Endothelial cell of hepatic sinusoid (primary cell): ENCODE data around the gene AMBP.

Experiments used
- in situ Hi-C: cut with HindIII; loops from 2 replicates; pipeline ENCODE4 v1.10.0; 2017; ENCODE audit warnings: low sequenced_read_pairs

Gene AMBP

DNA sequence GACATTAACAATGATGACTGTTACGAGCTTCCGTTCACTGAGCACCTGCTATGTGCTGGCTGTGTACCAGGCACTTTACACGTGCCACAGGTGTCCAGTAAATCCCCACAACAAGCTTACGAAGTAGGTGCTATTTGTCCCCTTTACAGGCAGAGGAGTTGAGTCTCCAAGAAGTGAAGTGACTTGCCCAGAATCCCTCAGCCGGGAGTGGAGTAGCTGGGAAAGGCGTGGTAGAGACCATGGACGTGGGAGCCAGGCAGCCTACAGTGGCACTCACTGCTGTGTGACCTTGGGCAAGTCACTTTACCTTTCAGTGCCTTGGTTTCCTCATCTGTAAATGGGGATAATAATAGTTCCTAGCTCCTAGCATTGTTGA lies 669 bp upstream of the AMBP start:
- in situ Hi-C loops = no loop called here

DNA sequence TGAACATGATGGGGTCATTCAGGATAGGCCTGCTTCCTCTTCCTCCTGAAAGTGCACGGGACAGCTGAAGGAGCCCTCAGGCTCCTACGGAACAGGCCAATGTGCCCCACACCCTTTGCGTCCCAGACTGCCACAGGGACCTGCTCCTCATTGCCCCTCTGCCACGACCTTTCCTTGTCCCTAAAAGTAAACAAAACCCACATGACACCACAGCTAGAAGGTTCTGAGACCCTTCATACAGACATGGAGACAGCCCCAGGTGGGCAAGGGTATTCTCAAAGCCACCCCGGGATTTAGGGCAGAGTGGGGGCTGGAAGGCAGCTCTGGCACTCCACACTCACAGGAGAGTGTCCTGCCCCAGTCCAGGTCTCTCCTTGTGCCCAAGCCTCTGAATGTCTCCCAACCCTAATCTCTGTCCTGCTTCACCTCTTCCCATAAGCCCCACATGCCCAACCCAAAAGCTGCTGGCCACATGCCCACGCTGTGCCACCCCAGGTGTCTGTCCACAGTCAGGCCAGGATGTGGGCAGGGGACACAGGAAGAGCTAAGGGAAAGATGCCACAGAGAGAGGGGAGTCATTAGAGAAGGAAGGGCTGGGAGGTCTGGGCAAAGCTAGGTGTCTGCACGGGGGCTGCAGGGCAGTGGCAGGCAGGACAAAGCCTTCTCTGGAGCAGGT lies 800 bp downstream of the AMBP start:
- in situ Hi-C loops = no loop called here

DNA sequence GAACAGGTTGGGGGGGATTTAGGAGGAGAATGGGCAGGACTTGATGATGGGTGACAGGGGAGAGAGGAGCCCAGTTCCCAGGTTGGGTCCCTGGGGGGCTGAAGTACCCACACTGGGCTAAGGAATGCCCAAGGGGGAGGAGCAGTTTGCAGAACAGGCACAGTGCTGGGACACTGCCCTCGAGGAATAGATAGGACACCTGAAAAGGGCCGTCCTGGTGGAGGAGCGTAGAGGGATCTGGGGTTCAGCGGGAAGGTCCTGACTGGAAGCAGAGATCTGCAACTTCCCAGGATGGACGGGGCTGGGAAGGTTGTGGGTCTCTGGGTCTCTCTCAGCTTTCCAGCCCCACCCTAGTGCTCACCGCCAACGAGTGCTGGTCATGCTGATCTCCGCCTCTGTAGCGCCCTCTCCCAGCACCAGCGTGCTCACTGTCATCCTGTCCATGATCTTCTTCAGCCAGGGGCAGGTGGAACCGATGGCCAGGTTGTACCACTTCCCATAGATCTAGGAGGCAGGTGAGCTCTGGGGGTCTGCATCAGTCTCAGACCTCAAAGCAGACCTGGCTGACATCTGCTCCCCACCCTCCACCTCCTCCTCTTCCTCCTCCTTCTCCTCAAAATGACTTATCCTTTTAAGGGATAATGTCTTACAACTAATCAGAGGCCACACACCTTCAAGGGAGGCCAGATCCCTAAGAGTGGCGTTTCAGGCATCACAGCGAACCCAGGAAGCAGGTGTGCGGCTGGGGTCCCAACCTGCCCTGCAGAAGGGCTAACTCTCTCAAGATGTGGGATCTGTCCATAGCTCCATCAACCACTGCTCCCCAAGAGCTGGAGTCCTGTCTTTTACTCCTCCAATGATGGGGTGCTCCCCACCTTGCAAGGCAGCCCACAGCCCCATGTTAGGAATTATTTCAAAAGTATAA lies 1.6 kb downstream of the AMBP start:
- in situ Hi-C loops = no loop called here

DNA sequence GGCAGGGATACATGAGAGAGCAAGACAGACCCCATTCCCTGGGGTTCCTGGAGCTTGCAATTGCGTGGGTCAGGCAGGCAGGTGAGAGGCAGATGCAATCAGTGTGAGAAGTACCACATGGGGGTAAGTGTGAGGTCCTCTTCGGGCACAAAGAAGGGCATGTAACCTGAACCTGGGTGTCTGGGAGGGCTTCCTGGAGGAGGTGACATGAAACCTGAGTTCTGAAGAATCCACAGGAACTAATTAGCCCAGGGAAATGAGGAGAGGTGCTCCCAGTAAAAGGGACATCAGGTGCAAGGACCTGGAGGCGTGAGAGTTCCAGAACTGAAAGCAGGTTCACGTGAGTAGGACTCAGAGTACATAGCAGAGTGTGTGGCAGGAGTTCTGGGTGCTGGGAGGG lies 2.5 kb downstream of the AMBP start:
- in situ Hi-C loops = no loop called here

GRCh38 chr9:114072184-114073140 lies 5.6 kb downstream of the AMBP start:
- in situ Hi-C loops = no loop called here

GRCh38 chr9:114071197-114071795 lies 6.8 kb downstream of the AMBP start:
- in situ Hi-C loops = no loop called here

DNA sequence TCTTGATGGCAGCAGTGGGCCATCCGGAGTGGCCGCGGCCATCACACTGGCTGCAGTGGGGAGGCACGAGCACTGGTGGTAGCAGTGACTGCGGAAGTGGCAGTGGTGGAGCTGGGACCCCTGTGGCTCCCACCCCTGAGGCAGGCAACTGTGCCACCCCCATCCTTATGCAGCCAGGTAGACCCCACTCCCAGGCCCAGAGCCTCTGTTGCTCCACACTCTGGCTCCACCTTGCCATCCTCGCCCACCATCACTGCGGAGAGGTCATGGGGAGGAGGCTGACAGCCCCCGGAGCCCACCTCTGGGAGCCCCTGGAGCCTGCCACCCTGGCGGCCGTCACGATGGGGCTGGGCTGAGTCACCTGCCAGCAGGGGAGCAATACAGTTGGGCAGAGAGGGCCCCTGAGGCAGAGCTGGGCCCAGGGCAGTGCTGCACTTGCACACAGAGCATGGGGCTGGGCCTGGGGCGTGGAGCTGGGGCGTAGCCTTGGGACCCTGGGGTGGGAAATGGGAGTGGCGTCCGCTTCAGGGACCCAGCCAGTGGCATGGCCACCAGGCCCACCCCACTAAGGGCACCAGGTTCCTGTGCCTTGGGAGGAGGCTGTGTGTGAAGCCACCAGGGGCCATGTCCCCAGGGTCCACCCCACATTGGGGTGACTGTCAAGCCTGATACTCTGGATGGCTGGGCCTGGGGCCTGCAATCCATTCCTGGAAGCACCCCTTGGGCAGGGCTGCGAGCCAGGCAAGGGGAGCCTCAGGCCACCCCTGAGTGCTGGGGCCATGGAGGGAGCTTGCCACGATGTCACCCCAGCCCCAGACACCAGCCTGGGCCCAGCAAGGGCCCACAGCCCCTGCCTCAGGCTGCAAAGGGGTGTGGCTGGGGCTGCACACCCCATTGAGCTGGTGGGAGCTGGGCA lies 7.7 kb downstream of the AMBP start:
- in situ Hi-C loops = no loop called here

DNA sequence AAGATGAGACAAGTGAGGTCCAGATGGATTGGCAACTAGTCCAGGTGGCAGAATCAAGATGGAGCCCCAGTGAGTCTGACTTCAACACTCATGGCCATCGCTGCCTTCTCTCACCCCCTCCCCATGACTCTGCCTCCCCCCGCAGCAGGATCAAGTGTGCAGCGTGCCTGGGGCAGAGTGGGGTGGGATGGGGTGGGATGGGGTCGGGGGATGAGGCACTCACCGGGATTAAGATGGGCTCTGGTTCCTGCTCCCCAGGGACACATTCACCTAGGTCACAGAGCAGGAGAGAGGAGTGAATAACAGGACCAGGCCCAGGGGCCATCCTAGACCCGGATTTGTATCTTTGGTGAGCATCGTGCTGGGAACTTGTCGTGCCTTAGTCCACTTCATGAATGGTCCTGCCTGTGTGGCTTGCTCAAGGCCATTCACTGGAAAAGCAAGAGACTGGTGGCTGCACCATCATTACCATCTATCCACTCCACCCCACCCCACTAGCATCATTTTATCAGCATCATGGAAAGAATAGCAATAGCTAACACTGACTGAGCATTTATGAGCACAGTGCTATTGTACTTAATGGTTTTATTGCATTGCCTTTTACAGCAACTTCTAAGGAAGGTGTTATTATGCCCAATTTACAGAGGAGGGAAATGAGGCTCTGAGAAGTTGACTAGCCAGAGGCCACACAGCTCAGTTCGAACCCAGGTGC lies 8.5 kb downstream of the AMBP start:
- in situ Hi-C loops = no loop called here

- in situ Hi-C loops = no loop called here
Measured at GRCh38 chr9:114065304-114065703, 12.8 kb downstream of the AMBP start.

DNA sequence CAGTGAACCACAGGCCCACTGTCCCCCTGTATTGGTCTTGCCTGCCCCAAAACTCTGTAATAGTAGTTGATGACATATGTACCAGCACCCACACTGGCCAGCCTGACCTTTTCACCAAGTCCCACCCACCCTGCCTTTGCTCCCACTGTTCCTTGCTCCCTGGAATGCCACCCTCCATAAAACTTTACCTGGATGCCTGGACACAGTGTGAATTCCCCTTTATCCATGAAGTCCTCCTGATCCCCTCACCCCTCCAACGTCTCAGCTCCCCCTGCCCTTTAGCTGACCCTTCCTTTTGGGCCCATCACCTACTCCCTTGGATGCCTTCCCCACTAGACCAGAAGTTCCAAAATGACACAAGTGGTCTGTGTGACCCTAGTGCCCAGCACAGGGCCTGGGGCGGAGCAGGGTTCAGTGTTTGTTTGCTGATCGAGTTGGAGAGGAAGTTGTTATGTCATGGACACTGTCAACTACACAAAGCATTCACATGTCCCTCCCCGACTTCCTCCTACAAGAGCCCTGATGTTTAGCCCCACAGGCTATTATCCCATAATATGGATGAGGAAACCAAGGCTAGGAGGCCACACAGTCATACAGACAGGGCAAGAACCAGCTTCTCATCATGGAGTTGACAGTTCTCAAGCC lies 16.1 kb downstream of the AMBP start:
- in situ Hi-C loops = no loop called here

GRCh38 chr9:114061292-114061691 lies 16.8 kb downstream of the AMBP start:
- in situ Hi-C loops = no loop called here

GRCh38 chr9:114060711-114061110 lies 17.4 kb downstream of the AMBP start:
- in situ Hi-C loops = no loop called here

DNA sequence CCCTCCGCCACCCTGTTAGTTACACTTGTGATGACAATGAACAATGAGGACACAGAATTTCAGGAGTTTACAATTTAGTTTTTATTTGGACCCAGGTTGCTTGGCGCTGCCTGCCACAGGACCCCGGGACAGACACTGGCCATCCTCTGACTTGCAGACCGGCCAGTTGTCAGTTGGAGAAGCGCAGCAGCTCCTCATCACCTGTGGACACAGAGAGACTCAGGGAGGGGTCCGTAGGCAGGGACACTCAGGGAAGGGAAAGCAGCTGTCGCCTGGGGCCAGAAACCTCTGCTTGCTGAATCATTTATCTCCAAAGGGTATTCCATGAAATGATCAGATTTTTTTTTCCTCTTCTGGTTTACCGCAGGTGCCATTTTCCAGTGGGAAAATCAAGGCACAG lies 18.0 kb downstream of the AMBP start:
- in situ Hi-C loops = no loop called here

DNA sequence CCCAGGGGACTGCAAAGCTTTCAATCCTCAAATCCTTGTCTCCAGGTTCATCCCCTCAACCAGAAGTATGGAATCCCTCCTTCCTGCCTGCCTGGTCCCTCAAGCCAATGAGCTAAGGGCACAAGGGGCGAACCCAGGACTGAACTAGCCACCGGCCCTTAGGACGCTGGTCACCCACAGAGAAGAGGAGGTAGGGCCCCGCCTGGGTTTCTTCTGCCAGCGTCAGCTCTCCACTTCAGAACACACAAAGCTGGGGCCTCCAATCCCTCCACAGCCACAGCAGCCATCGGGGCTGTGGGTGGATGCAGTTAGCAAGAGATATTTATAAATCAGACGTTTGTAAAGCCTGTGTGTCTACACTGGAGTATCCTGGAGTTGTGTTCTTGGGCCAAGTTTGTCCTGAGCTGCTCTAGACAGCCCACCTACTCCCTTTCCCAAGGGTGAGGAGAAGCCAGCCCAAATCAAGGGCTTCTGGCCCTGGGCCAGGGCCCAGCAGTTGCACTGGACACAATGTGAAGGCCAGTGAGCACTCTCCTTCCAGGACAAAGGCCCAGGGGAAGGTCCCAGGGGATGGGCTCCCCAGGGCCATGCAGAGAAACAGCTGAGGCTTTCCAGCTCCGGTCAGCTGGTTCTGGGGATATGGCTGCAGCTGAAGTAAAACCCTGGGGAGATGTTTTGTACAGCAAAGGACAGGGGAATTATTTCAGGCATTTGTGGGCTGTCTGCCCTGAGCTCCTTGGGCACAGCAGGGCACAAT lies 18.9 kb downstream of the AMBP start:
- in situ Hi-C loops = no loop called here

GRCh38 chr9:114058688-114059046 lies 19.4 kb downstream of the AMBP start:
- in situ Hi-C loops = no loop called here

DNA sequence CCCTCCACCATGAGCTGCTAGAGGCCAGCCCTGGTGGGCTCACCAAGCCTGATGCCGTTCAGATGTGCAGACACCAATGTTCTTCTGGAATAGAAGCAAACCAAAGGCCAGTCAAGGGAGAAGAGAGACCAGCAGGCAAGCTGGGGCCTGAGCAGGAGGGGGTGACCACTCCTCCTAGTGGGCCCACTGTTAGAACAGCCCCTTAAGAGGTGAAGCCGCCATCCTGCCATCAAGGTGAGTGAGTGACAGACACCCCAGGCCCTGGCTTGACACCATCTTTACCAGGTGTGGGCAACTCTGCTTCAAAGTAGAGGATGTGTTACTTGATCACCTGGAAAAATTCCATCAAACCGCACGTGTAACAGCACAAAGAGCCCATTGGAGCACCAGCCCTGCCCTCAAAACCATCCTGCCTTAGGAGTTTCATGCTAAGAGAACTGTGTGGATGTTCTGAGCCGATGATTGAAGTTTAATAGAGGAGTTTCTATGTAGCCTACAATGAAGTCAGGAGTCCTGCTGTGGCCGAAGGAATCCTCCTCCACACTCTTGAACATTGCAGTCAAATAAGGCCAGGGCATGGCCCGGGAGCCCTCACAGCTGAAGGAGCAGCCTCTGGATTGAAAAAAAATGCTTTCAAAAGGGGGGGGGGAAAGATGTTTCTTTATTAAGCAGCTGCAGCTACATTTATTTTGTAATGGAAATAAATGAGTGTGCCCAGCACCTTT lies 20.8 kb downstream of the AMBP start:
- in situ Hi-C loops = no loop called here

DNA sequence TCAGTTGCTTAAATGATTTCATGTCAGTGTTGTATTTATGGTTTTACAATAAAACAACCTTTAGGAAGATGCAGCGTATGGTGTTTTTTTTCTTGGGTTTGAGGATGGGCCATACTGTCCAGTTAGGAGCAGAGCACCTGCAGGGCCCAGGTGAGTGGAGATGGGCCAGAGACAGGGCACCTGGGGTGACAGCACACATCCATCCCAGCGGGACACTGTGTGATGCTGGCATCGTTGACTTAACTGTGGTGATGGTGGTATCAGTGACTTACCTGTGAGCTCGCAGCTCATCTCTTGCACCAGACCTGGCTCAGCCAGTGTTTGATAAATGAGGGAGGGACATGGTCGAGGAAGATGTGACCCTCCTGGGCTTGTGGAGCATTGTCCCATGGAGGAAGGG lies 21.6 kb downstream of the AMBP start:
- in situ Hi-C loops = no loop called here
